GM12892 (cell line): ENCODE measurements around the gene CEP41.

ENCODE experiments used
- POLR2A ChIP-seq: IDR thresholded peaks from 2 replicates; pipeline ENCODE4 v1.6.1; 2011; ENCODE audit warnings: low read depth, low read length, control low read depth
- POLR2AphosphoS5 ChIP-seq: IDR thresholded peaks from 2 replicates; pipeline ENCODE4 v1.6.1; 2011; ENCODE audit warnings: low read depth, low read length, control low read depth

- TF ChIP-seq POLR2A, result no peak
- TF ChIP-seq POLR2AphosphoS5, result no peak
Measured at GRCh38 chr7:130461272-130461671, 20.5 kb upstream of the CEP41 start.
